T47D (cell line): ENCODE measurements around the gene GP2.

Source experiments
- DNase-seq, 2 experiments: peaks; one replicate each; pipeline versions ENCODE4 v3.0.0 to v3.0.0-alpha.2; 2011 to 2012; ENCODE audit warnings: low read depth in 1 of 2, low spot score in 1 of 2
- JUND ChIP-seq: IDR thresholded peaks from 2 replicates; pipeline ENCODE4 v1.6.1; 2012; ENCODE audit warnings: low read depth
- in situ Hi-C: cut with HindIII; loops from 2 replicates; pipeline ENCODE4 v1.10.0; 2016; ENCODE audit warnings: low sequenced_read_pairs, low pct_unique_long_range_greater_than_20kb

Gene GP2

GRCh38 chr16:20308801-20309590, 18.3 kb downstream of the GP2 start:
- in situ Hi-C loops = no loop called here
- DNase-seq = no peak
- TF ChIP-seq JUND = no peak

- no peak for DNase-seq
- TF ChIP-seq JUND = no peak
- in situ Hi-C loops = no loop called here
Observed at GRCh38 chr16:20308266-20308665, 19.0 kb downstream of the GP2 start.

DNA sequence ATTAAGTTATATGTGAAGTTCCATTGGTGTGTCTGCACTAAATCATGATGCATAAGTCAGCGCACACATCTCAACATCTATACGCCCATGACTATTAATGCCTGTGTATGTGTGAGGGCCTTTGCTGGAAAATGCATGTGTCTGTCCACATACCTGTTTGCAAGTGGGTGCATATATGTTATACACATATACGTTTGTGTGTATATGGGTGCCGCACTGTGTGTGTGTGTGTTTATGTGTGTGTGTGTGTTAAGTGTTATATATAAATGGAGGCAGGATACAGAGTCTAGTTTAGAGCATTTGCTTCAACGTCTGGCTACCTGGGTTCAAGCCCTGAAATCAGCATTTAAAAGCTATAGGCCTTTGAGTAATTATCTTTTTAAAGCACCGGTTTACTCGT, 19.5 kb downstream of the GP2 start:
- no peak for DNase-seq
- TF ChIP-seq JUND = no peak
- in situ Hi-C loops = no loop called here

- no peak for DNase-seq
- in situ Hi-C loops = no loop called here
- no peak for TF ChIP-seq JUND
Observed at GRCh38 chr16:20307240-20307671, 20.1 kb downstream of the GP2 start.

GRCh38 chr16:20306401-20306800, 20.9 kb downstream of the GP2 start:
- in situ Hi-C loops = no loop called here
- no peak for DNase-seq
- no peak for TF ChIP-seq JUND

DNA sequence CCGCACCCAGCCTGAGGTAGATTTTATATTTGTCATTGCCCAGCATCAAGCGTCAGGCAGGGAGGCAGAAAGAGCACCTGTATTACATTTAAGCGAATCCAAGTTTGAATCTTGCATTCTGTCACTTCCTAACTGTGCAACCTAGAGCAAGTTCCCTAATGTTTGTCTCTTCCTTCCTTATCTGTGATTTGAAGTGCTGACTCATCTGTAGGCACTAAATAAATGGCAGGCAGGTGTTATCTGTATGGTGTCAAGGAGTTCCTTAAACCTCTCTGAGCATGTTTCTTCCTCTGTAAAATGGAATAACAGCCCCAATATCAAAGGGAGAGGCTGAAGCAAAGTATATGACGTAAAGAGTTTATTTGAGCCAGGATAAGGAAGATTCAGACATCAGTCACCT, 24.3 kb downstream of the GP2 start:
- in situ Hi-C loops = no loop called here
- DNase-seq = no peak
- TF ChIP-seq JUND = no peak

- in situ Hi-C loops = no loop called here
- no peak for TF ChIP-seq JUND
- DNase-seq = no peak
Observed at GRCh38 chr16:20302389-20302788, 24.9 kb downstream of the GP2 start.

GRCh38 chr16:20301840-20302239, 25.5 kb downstream of the GP2 start:
- peak in 1 of 2 experiments; percentile 19 for DNase-seq
- in situ Hi-C loops = no loop called here
- no peak for TF ChIP-seq JUND

GRCh38 chr16:20300312-20301097, 26.8 kb downstream of the GP2 start:
- peak; percentile 55 to 70 for DNase-seq
- in situ Hi-C loops = no loop called here
- TF ChIP-seq JUND = no peak

- in situ Hi-C loops = no loop called here
- no peak for TF ChIP-seq JUND
- DNase-seq = no peak
Observed at GRCh38 chr16:20298452-20298851, 28.9 kb downstream of the GP2 start.

DNA sequence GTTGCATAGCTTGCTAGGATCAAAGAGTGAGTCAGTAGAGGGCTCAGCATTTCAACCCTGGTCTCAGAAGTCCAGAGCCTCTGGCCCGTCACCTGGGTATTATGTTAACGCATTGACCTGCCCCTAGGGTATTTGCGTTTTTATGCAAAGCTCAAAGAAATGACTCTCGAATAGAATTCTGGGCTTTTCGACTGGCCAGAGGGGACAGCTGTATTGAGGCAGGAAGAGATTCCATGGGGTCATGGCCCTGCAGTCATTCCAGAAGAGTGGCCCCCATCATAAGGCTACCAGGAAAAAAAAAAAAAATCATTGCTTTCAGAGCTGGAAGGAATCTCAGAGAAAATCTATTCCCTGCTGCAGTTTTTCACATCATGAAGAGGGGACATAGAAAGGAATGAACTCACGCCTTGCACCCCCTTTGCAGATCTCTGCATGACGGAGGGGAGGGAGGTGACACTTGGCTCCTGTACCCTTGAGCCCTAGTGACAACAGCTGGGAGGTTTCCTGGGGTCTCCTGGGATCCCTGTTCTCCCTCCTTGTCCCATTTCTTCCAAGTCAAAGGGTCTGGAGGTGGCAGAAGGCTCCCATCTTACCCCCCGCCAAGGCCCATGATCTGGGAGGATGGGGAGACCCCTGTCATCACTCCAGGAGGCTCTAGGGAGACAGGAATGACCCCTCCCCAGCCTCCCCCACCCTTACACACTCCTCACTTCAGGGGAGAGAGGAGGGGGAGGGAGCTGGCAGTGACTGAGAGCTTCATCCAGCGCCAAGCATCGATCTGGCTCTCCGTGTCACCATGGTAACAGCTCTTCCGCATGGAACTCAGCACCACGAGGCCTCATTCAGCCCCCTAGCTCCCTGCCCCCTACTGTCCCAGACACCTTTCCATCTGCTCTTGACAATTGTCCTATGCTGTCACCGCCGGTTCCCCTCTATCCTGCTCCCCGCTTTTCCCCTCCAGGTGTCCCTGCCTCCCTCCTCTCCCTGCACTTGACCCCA, 35.8 kb downstream of the GP2 start:
- in situ Hi-C loops = no loop called here
- TF ChIP-seq JUND = no peak
- DNase-seq = no peak

- DNase-seq = no peak
- in situ Hi-C loops = no loop called here
- no peak for TF ChIP-seq JUND
Observed at GRCh38 chr16:20289571-20289970, 37.7 kb downstream of the GP2 start.
